K562 (cell line): Measurements from ENCODE around the gene THEM5. TPM values are rescaled to one million over a fixed set of nuclear protein-coding genes. Genes with fewer than 3 reads are reported as not detected.

Source experiments
- ATAC-seq: fragments of 200-7000 bp; cut with Tn5 transposase; 3 replicates; pipeline ENCODE4 v1.9.1; 2020; ENCODE audit warnings: moderate library complexity
- BruUV-seq: library from RNA; stranded (reverse); fragments of 400-500 nt; replicated peaks from 2 replicates; lab custom pipeline; 2021; lab: Mats Ljungman, UMichigan
- CTCF ChIA-PET: fragments of 300-600 bp; formaldehyde crosslinking; extraction: SDS; loops from one replicate; lab custom pipeline; 2021; ENCODE audit warnings: low intra/inter-chr PET ratio; lab: Yijun Ruan, JAX
- POLR2A ChIA-PET: fragments of 300-600, 350-650 bp; sonication (Branson Sonifier 250); formaldehyde crosslinking; extraction: SDS; loops from one replicate; lab custom pipeline; 2021; ENCODE audit warnings: antibody characterized with exemption, inconsistent platforms; lab: Yijun Ruan, JAX
- DNase-seq, 4 experiments: peaks; one replicate each; pipeline versions ENCODE4 v3.0.0 to v3.0.0-alpha.2; 2011 to 2018; ENCODE audit warnings: low spot score in 3 of 4, mixed read lengths in 3 of 4; ENCODE audit errors: extremely low read depth in 1 of 4
- FAIRE-seq: peaks from 2 replicates; lab custom pipeline; 2011; peaks lifted over from hg19 to GRCh38; lab: Jason Lieb, UNC
- H2AFZ ChIP-seq: 2 replicates; pipeline ENCODE4 v1.6.0; 2011; ENCODE audit warnings: low read depth, low read length, control low read depth, inconsistent platforms
- H3K27ac ChIP-seq: fragments of 200-600 bp; 3 replicates; pipeline ENCODE4 v1.8.0; 2011; ENCODE audit warnings: low read depth, mild to moderate bottlenecking, control low read depth, inconsistent platforms, low read length, moderate library complexity, mixed read lengths; ENCODE audit errors: extremely low read depth
- H3K27me3 ChIP-seq, 2 experiments: fragments of 300-600 bp in 1 of 2; 2 replicates in 1 of 2; 3 replicates in 1 of 2; pipeline versions ENCODE4 v1.6.0 to v1.8.0; 2011; ENCODE audit warnings: inconsistent platforms in 2 of 2, low read length in 2 of 2, mild to moderate bottlenecking in 1 of 2, mixed read lengths in 1 of 2, moderate library complexity in 1 of 2; ENCODE audit not compliant: control insufficient read depth in 2 of 2, insufficient read depth in 2 of 2
- H3K36me3 ChIP-seq: fragments of 300-600 bp; 3 replicates; pipeline ENCODE4 v1.8.0; 2011; ENCODE audit warnings: mild to moderate bottlenecking, low read length, inconsistent platforms; ENCODE audit not compliant: control insufficient read depth, insufficient read depth
- H3K4me1 ChIP-seq, 2 experiments: fragments of 200-600 bp in 1 of 2; replicated peaks in 1 of 2; 2 replicates in 1 of 2; 3 replicates in 1 of 2; pipeline versions ENCODE4 v1.5.1 to v1.8.0; 2011; ENCODE audit warnings: inconsistent platforms in 2 of 2, low read length in 2 of 2, mild to moderate bottlenecking in 1 of 2, mixed read lengths in 1 of 2, moderate library complexity in 1 of 2; ENCODE audit not compliant: control insufficient read depth in 2 of 2, insufficient read depth in 2 of 2
- H3K4me2 ChIP-seq: 2 replicates; pipeline ENCODE4 v1.6.1; 2011; ENCODE audit warnings: low read length, control low read depth, inconsistent platforms, mixed read lengths; ENCODE audit not compliant: insufficient read depth
- H3K4me3 ChIP-seq: fragments of 200-600 bp; sonication (generic), shearing (Covaris generic); 2 replicates; pipeline ENCODE4 v1.5.1; 2016; ENCODE audit warnings: control low read depth, inconsistent platforms
- H3K79me2 ChIP-seq: fragments of 200-600 bp; 3 replicates; pipeline ENCODE4 v1.8.0; 2011; ENCODE audit warnings: low read length, inconsistent platforms; ENCODE audit not compliant: control insufficient read depth, insufficient read depth
- H3K9ac ChIP-seq, 2 experiments: 2 replicates each; pipeline versions ENCODE4 v1.6.0 to v1.6.1; 2011; ENCODE audit warnings: low read depth in 2 of 2, low read length in 2 of 2, control low read depth in 1 of 2, inconsistent platforms in 1 of 2, mild to moderate bottlenecking in 1 of 2, mixed read lengths in 1 of 2; ENCODE audit not compliant: insufficient read depth in 1 of 2
- H3K9me1 ChIP-seq: one replicate; pipeline ENCODE4 v1.6.0; 2011; ENCODE audit warnings: inconsistent platforms, mild to moderate bottlenecking, low read length, moderate library complexity; ENCODE audit not compliant: control insufficient read depth, insufficient read depth
- H3K9me3 ChIP-seq: replicated peaks from 2 replicates; pipeline ENCODE4 v1.5.1; 2011; ENCODE audit warnings: low read depth, low read length, inconsistent platforms; ENCODE audit not compliant: control insufficient read depth, insufficient read depth
- H4K20me1 ChIP-seq: replicated peaks from 2 replicates; pipeline ENCODE4 v1.6.1; 2011; ENCODE audit warnings: low read length, inconsistent platforms, mixed read lengths; ENCODE audit not compliant: control insufficient read depth, insufficient read depth
- ARID1B ChIP-seq: fragments of 450-650 bp; IDR thresholded peaks from 2 replicates; pipeline ENCODE4 v1.6.1; 2016; ENCODE audit warnings: antibody characterized with exemption, mild to moderate bottlenecking, inconsistent platforms
- CBFA2T2 ChIP-seq: fragments of 450-650 bp; conservative IDR thresholded peaks from 2 replicates; pipeline ENCODE4 v1.6.1; 2017; ENCODE audit warnings: mild to moderate bottlenecking
- CBFA2T3 ChIP-seq: fragments of 450-650 bp; IDR thresholded peaks from 2 replicates; pipeline ENCODE4 v1.6.1; 2017
- ETV1 ChIP-seq: fragments of 450-650 bp; conservative IDR thresholded peaks from 2 replicates; pipeline ENCODE4 v1.6.1; 2016; ENCODE audit warnings: missing genetic modification characterization, control low read depth, low read depth, missing compliant biosample characterization
- EZH2 ChIP-seq: IDR thresholded peaks from 2 replicates; pipeline ENCODE4 v1.6.1; 2012; ENCODE audit warnings: low read depth, mild to moderate bottlenecking, inconsistent platforms, low read length, borderline replicate concordance
- FOXA3 ChIP-seq, 2 experiments: fragments of 450-650 bp in 1 of 2; sonication (generic) in 1 of 2; formaldehyde crosslinking; IDR thresholded peaks in 1 of 2; conservative IDR thresholded peaks in 1 of 2; 2 replicates each; pipeline versions ENCODE4 v1.4.0 to v1.8.0; 2020 to 2022; ENCODE audit warnings: mild to moderate bottlenecking in 2 of 2, missing genetic modification reagents in 1 of 2
- KDM1A ChIP-seq, 2 experiments: fragments of 450-650 bp; IDR thresholded peaks; 2 replicates each; pipeline ENCODE4 v1.6.1; 2016; ENCODE audit warnings: mild to moderate bottlenecking in 2 of 2
- MTA2 ChIP-seq: fragments of 450-650 bp; IDR thresholded peaks from 2 replicates; pipeline ENCODE4 v1.6.1; 2016; ENCODE audit warnings: low read depth
- NCOR1 ChIP-seq: fragments of 450-650 bp; IDR thresholded peaks from 2 replicates; pipeline ENCODE4 v1.6.1; 2016; ENCODE audit warnings: mild to moderate bottlenecking, moderate library complexity
- NR2C1 ChIP-seq, 2 experiments: fragments of 450-650 bp; IDR thresholded peaks; 2 replicates each; pipeline ENCODE4 v1.6.1; 2017; ENCODE audit warnings: mild to moderate bottlenecking in 2 of 2, antibody characterized with exemption in 1 of 2, inconsistent platforms in 1 of 2, missing compliant biosample characterization in 1 of 2, missing genetic modification characterization in 1 of 2
- TAL1 ChIP-seq: fragments of 450-650 bp; IDR thresholded peaks from 2 replicates; pipeline ENCODE4 v1.6.1; 2016; ENCODE audit warnings: mild to moderate bottlenecking
- TCF3 ChIP-seq: sonication (generic); formaldehyde crosslinking; IDR thresholded peaks from 2 replicates; pipeline ENCODE4 v1.4.0; 2020; ENCODE audit warnings: mild to moderate bottlenecking, missing genetic modification reagents
- WGBS: fragments of 100-300 bp; shearing (Covaris generic); methylation state at CpG from one replicate; pipeline ENCODE4 v1.1.6; 2016; ENCODE audit warnings: low coverage, mixed read lengths; ENCODE audit not compliant: insufficient coverage; ENCODE audit errors: missing lambda C conversion rate; 5-methylcytosine and 5-hydroxymethylcytosine counted together
- in situ Hi-C: fragments of 300-500 bp; cut with MboI; formaldehyde crosslinking; loops from 4 replicates; pipeline ENCODE4 v1.15.0; 2018; ENCODE audit warnings: inconsistent platforms, mixed read lengths
- intact Hi-C: fragments of 100-400 bp; cut with micrococcal nuclease; formaldehyde crosslinking; loops from 2 replicates; pipeline ENCODE4 v1.14.2; 2022
- polyA plus RNA-seq, 8 experiments: library from polyadenylated mRNA; depleted of rRNA in 4 of 8; stranded (reverse) in 5 of 8; unstranded in 3 of 8; fragments of >200 nt; fragmentation: Nextera tagmentation in 2 of 8; fragmentation: Illumina TruSeq in 1 of 8; extraction: Ambion mirVana in 2 of 8; extraction: Trizol in 1 of 8; gene quantifications; 2 replicates each; pipeline versions ENCODE4 v1.2.1 to v1.2.3, GENCODE V29; 2011 to 2014; ENCODE audit warnings: inconsistent platforms in 1 of 8, missing spikeins in 1 of 8
- total RNA-seq, 7 experiments: library from RNA; depleted of rRNA in 6 of 7; stranded (reverse); fragments of >200 nt in 6 of 7; fragmentation: Illumina TruSeq in 2 of 7; extraction: Trizol in 2 of 7; gene quantifications; 2 replicates each; pipeline versions ENCODE4 v1.2.1 to v1.2.3, GENCODE V29; 2011 to 2021; ENCODE audit warnings: low replicate concordance in 1 of 7
- TF ChIP-seq, protein P1 (sequence below): fragments of 250-450 bp; sonication (Bioruptor Pico); IDR thresholded peaks from 2 replicates; pipeline ENCODE4 v1.5.0; 2020; ENCODE audit warnings: mild to moderate bottlenecking
- TF ChIP-seq, protein P2 (sequence below): fragments of 450-650 bp; IDR thresholded peaks from 2 replicates; pipeline ENCODE4 v1.6.1; 2016; ENCODE audit warnings: borderline replicate concordance

The THEM5 gene
- total and polyA plus RNA-seq, 9 of the 15 experiments (the other 6 are each of a cell fraction or from before 2014, with no cell fraction given), result not detected

DNA sequence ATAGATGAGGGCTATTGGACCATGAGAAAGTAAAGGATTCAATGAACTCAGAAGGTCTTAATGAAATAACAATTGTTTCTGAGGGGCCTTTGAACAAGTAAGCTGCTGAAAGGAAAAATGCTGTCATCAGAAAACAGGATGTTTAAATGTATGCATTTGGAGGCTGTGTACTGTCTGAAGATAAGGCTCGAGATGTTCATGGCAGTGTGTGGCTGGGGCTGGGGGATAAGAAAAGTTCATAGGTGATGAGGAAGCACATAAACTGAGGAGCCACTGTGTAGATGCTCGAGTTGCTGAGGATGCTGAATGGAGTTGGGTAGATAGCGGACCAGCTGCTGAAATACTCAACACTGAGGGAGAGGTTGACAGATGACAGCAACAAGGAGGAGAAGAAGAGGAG, 38.0 kb upstream of the THEM5 start:
- Histone ChIP-seq H3K9me3 (no peaks in the 10 kb centered on the region), H3K9ac (no peak overlapping the region), H3K36me3 (peaks cover 82% of the 10 kb centered on the region)
- TF ChIP-seq TAL1 (peak; percentile 57; the same call in 1 of the 2 replicates), FOXA3 (CRISPR knock-in tag; conservative IDR thresholded peaks at IDR 0.05 in 1 of 2, IDR thresholded peaks at IDR 0.05 in 1 of 2) (peak in 1 of 2 experiments; percentile 54; a peak in 1 of 4 replicates), TCF3 (peak; percentile 75), KDM1A (IDR thresholded peaks at IDR 0.05) (peak in 1 of 2 experiments; percentile 29; a peak in 1 of 4 replicates), EZH2 (no peak), MTA2 (peak; percentile 19; the same call in 1 of the 2 replicates), NCOR1 (peak; percentile 40), CBFA2T3 (peak; percentile 81), ARID1B (peak; percentile 65), CBFA2T2 (peak; percentile 58; the same call in 1 of the 2 replicates), NR2C1 (IDR thresholded peaks at IDR 0.05) (peak; percentile 57; the same call in 1 of the 2 replicates), NR2C1 (tag; IDR thresholded peaks at IDR 0.05) (peak; percentile 47; the same call in 1 of the 2 replicates), ETV1 (tag) (no peak)
- TF ChIP-seq, protein P1, sequence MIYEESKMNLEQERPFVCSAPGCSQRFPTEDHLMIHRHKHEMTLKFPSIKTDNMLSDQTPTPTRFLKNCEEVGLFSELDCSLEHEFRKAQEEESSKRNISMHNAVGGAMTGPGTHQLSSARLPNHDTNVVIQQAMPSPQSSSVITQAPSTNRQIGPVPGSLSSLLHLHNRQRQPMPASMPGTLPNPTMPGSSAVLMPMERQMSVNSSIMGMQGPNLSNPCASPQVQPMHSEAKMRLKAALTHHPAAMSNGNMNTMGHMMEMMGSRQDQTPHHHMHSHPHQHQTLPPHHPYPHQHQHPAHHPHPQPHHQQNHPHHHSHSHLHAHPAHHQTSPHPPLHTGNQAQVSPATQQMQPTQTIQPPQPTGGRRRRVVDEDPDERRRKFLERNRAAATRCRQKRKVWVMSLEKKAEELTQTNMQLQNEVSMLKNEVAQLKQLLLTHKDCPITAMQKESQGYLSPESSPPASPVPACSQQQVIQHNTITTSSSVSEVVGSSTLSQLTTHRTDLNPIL (CRISPR knock-in tag), result no peak
- TF ChIP-seq, protein P2, sequence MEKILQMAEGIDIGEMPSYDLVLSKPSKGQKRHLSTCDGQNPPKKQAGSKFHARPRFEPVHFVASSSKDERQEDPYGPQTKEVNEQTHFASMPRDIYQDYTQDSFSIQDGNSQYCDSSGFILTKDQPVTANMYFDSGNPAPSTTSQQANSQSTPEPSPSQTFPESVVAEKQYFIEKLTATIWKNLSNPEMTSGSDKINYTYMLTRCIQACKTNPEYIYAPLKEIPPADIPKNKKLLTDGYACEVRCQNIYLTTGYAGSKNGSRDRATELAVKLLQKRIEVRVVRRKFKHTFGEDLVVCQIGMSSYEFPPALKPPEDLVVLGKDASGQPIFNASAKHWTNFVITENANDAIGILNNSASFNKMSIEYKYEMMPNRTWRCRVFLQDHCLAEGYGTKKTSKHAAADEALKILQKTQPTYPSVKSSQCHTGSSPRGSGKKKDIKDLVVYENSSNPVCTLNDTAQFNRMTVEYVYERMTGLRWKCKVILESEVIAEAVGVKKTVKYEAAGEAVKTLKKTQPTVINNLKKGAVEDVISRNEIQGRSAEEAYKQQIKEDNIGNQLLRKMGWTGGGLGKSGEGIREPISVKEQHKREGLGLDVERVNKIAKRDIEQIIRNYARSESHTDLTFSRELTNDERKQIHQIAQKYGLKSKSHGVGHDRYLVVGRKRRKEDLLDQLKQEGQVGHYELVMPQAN, result no peak
- TF ChIP-seq, all 486 proteins: peak for 10
- Histone ChIP-seq H4K20me1 (no peaks in the 10 kb centered on the region), H3K27ac (no peak overlapping the region), H3K9me1 (no peaks in the 10 kb centered on the region), H2AFZ (no peak overlapping the region), H3K27me3 (no peaks in the 10 kb centered on the region), H3K4me3 (no peak overlapping the region), H3K4me1 (peaks cover 0 to 10% of the 10 kb centered on the region in 2 experiments; a peak in 2 of 5 replicates), H3K4me2 (no peak overlapping the region), H3K79me2 (peaks cover 4% of the 10 kb centered on the region; the same call in 1 of the 3 replicates)
- WGBS, result 6% methylated on average over 2 of the region's 3 CpGs
- intact Hi-C loops (no loop called here), in situ Hi-C loops (no loop called here)
- ChIA-PET CTCF (no interaction called here), POLR2A (interaction anchor here (0.6 kb wide), 1 partner anchor 40 kb away, joined by 3 read pairs; no protein-coding TSS in a partner anchor)
- ATAC-seq (peak; percentile 62), DNase-seq (peak in 2 of 4 experiments; percentile 42 to 56), FAIRE-seq (no peak)
- BruUV-seq, result no TSS peak
